Suprapubic skin (tissue), 4 donors: ENCODE results near the gene CAMSAP1.

Experiments used
- CTCF ChIP-seq, 2 donors: fragments of 200-600 bp in 1 of 2; fragments of 450-650 bp in 1 of 2; sonication (generic) in 1 of 2; IDR thresholded peaks; one replicate each; pipeline ENCODE4 v1.5.1; 2016 to 2019; ENCODE audit warnings: antibody characterized with exemption in 2 of 2, mild to moderate bottlenecking in 1 of 2, moderate library complexity in 1 of 2
- POLR2A ChIP-seq, 2 donors: fragments of 450-650 bp; IDR thresholded peaks; one replicate each; pipeline ENCODE4 v1.6.1; 2017; ENCODE audit warnings: antibody characterized with exemption in 2 of 2, mild to moderate bottlenecking in 2 of 2, moderate library complexity in 2 of 2
- POLR2AphosphoS5 ChIP-seq, 3 donors: sonication (generic); formaldehyde crosslinking; IDR thresholded peaks; one replicate each; pipeline ENCODE4 v1.6.1; 2017; ENCODE audit warnings: antibody characterized with exemption in 3 of 3

- TF ChIP-seq POLR2A (IDR thresholded peaks at IDR 0.05) (no peak), CTCF (IDR thresholded peaks at IDR 0.05) (no peak), POLR2AphosphoS5 (IDR thresholded peaks at IDR 0.05) (no peak)
Measured at GRCh38 chr9:135765416-135765815, 141.9 kb downstream of the CAMSAP1 start.
